ES-I3 (cell line): ENCODE measurements around the gene CBX2.

Source experiments
- H3K36me3 ChIP-seq: 2 replicates; pipeline ENCODE4 v1.6.1; 2013; ENCODE audit warnings: mild to moderate bottlenecking, low read length, control low read depth, moderate library complexity; ENCODE audit not compliant: insufficient read depth
- H3K4me1 ChIP-seq: 2 replicates; pipeline ENCODE4 v1.6.1; 2013; ENCODE audit warnings: mild to moderate bottlenecking, control low read depth, low read length; ENCODE audit not compliant: insufficient read depth
- H3K9ac ChIP-seq: 2 replicates; pipeline ENCODE4 v1.6.1; 2013; ENCODE audit warnings: low read depth, mild to moderate bottlenecking, low read length, moderate library complexity
- H3K9me3 ChIP-seq: 2 replicates; pipeline ENCODE4 v1.6.1; 2013; ENCODE audit warnings: mild to moderate bottlenecking, low read length, moderate library complexity; ENCODE audit not compliant: control insufficient read depth, insufficient read depth

Gene CBX2

GRCh38 chr17:79784353-79785016, 6.5 kb downstream of the CBX2 start:
- peaks cover 16% of the 10 kb centered on the region for H3K4me1 ChIP-seq
- H3K9me3 ChIP-seq: no peaks in the 10 kb centered on the region
- H3K36me3 ChIP-seq: peaks cover 5% of the 10 kb centered on the region; the same call in 1 of the 2 replicates
- H3K9ac ChIP-seq: no peak overlapping the region

- H3K9ac ChIP-seq: no peak overlapping the region
Observed at GRCh38 chr17:79785017-79785899, 7.3 kb downstream of the CBX2 start.

GRCh38 chr17:79785900-79786810, 8.2 kb downstream of the CBX2 start:
- Histone ChIP-seq H3K9me3 (no peaks in the 10 kb centered on the region), H3K36me3 (no peaks in the 10 kb centered on the region; the same call in 1 of the 2 replicates), H3K4me1 (peaks cover 15% of the 10 kb centered on the region), H3K9ac (no peak overlapping the region)

More at GRCh38 chr17:79785017-79785899, 7.3 kb downstream of the CBX2 start:
- Histone ChIP-seq H3K36me3 (no peaks in the 10 kb centered on the region; the same call in 1 of the 2 replicates), H3K9me3 (no peaks in the 10 kb centered on the region), H3K4me1 (peaks cover 12% of the 10 kb centered on the region)

DNA sequence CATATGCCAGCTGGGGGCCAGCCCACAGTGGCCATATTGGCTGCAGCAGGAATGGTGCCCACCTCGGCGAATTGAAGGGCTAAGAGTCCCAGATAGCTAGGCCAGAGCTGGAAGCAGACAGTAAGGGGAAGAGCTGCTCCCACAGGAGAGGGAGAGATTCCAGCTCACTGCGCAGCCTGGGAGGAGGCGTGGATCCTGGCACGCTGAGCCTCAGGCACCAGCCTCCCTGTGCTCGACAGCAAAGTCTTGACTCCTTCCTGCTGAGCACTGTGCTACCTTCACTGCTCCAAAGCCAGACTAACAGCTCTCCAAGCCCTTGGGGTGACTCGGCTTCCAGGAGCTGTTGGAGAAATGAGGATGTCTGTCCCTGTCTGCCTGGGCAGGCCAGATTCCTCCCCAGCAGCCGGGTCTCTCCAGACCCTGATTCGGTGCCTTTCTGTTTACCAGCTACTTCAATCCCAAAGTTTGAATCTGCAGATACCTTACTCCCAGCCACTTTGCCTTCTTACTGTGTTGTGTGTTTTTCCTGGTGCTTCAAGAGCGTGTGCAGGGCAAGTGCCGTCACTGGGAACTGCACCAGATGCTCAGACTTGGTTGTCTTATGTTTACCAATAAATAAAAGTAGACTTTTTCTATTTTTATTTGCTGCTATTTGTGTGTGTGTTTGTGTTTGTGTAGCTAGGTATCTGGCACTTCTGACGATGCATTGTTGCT, 9.1 kb downstream of the CBX2 start:
- Histone ChIP-seq H3K4me1 (peaks cover 15% of the 10 kb centered on the region), H3K9me3 (no peaks in the 10 kb centered on the region), H3K36me3 (no peaks in the 10 kb centered on the region), H3K9ac (no peak overlapping the region)

DNA sequence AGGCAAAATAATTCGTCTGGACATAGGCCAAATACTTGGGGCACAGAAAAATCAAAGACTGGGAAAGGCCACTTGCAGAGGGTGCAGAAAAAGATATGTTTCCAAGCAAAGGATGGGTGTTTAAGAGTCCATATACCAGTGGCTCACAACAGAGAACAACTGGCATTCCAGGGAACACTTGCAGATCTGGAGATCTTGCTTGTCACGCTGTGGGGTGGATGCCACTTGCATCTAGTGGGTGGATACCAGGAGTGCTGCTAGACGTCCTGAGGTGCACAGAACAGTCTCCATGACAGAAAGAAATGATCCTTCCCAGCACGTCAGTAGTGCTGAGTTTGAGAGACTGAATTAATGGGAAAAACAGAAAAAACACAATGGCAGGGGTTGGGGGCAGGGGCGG, 10.5 kb downstream of the CBX2 start:
- H3K9ac ChIP-seq: no peak overlapping the region
- H3K4me1 ChIP-seq: peaks cover 19% of the 10 kb centered on the region
- H3K9me3 ChIP-seq: no peaks in the 10 kb centered on the region
- no peaks in the 10 kb centered on the region for H3K36me3 ChIP-seq

GRCh38 chr17:79788989-79789942, 11.3 kb downstream of the CBX2 start:
- Histone ChIP-seq H3K9ac (peak overlapping the region; percentile 55), H3K4me1 (peaks cover 19% of the 10 kb centered on the region), H3K9me3 (no peaks in the 10 kb centered on the region), H3K36me3 (no peaks in the 10 kb centered on the region)

DNA sequence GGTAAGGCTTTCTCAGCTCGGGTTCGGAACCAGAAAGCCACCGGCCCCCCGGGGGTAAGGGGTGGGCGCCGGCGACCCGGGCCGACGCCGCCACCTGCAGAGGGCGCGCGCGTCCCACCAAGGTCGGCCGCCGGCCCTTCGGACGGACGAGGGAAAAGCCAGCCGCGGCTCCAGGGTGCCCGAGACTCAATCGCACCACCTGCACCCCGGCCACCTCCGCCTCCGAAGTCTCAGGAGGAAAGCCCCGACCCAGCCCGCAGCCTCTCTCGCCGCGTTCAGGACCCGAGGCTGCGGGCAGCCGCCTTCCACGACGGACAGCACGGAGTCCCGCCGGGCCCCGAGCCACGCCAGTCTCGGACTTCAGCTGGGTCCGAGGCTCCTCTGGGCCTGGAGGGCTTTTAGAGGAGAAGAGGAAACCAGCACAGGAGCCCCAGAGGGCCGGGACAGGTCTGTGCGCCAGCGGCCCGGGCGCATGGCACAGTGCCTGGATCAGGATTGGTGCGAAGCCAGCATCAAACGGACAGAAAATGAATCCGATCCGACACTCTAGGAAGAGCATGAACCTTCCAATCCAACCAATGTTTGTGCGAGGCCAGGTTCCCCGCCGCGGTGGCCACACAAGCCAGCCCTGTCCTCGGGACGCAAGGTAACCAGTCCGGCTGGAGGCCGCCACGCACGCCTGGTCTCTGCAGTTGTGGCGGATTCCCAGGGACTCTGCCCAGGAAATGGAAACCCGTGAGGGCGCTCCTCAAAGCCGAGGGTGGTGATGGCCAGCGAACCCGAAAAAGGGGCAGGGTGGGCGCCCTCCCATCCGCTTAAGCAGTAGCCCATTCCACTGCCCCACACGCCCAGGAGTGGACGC, 12.2 kb downstream of the CBX2 start:
- peak overlapping the region; percentile 55; the same call in 1 of the 2 replicates for H3K9ac ChIP-seq
- no peaks in the 10 kb centered on the region for H3K36me3 ChIP-seq
- H3K4me1 ChIP-seq: peaks cover 19% of the 10 kb centered on the region
- no peaks in the 10 kb centered on the region for H3K9me3 ChIP-seq

DNA sequence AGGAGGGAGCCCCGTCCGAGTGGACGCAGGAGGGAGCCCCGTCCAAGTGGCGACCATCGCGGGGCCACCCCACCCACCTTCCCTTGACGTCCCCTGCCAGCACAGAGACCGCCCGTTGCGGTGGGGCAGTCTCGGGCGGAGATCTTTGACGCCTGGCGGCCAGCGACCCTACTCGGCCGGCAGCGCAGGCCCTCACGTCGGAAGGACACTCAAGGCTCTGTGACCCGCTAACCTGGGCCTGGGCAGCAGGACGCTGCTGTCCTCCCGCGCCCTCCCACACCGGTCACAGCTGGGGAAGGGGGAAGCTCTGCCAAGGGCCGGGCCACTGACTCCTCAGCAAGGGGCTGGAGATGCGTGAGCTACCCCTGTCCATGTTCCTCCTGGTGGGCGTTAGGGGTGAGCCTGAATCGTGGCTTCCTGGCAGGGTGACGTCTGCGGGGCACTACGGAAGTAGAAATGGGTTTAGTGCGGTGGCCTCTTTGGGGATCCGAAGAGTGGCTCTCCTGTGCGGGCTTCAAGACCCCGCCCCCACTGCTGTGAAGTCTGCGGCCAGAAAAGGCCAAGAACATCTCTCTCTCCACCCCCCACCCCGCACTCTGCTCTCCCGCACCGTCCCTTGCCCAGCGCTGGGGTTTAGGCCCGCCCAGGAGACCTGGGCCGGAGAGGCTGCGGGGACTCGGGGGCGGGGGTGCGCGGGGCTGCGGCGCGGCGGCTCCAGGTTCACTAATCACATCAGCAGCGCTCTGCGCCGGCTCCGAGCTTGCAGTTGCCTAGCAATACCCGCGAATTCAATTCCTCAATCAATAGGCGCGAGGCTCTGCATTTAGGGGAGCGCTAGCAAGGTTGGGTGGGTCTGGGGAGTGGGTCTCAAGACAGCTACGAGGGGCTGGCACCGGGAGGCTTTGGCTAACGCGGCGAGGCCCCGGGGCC, 13.1 kb downstream of the CBX2 start:
- H3K4me1 ChIP-seq: peaks cover 23% of the 10 kb centered on the region
- no peaks in the 10 kb centered on the region for H3K9me3 ChIP-seq
- no peak overlapping the region for H3K9ac ChIP-seq
- H3K36me3 ChIP-seq: no peaks in the 10 kb centered on the region

- H3K9ac ChIP-seq: no peak overlapping the region
- H3K9me3 ChIP-seq: no peaks in the 10 kb centered on the region
- peaks cover 23% of the 10 kb centered on the region for H3K4me1 ChIP-seq
- no peaks in the 10 kb centered on the region for H3K36me3 ChIP-seq
Observed at GRCh38 chr17:79791735-79792161, 13.8 kb downstream of the CBX2 start.

GRCh38 chr17:79792341-79792871, 14.5 kb downstream of the CBX2 start:
- Histone ChIP-seq H3K36me3 (no peaks in the 10 kb centered on the region), H3K9me3 (no peaks in the 10 kb centered on the region), H3K9ac (no peak overlapping the region; the same call in 1 of the 2 replicates), H3K4me1 (peaks cover 23% of the 10 kb centered on the region)
